ENCODE data around the gene C17orf113. TPM values are rescaled to one million over a fixed set of nuclear protein-coding genes. Genes with fewer than 3 reads are reported as not detected.

C17orf113 gene
- total RNA-seq, 1 experiment from 2014 or later = 0.49 TPM

GRCh38 chr17:42002175-42002791, 48.1 kb downstream of the C17orf113 start:
- Histone ChIP-seq H3K4me3 (no peak overlapping the region), H3K36me3 (peaks cover 50% of the 10 kb centered on the region), H3K27ac (no peak overlapping the region; the same call in 1 of the 2 replicates), H3K4me1 (no peaks in the 10 kb centered on the region; the same call in 1 of the 2 replicates), H3K27me3 (no peaks in the 10 kb centered on the region), H3K9me3 (replicated peaks) (no peaks in the 10 kb centered on the region)
- no peak for DNase-seq

- no peaks in the 10 kb centered on the region for H3K9me3 ChIP-seq (replicated peaks)
- H3K36me3 ChIP-seq = peaks cover 54% of the 10 kb centered on the region
- H3K27me3 ChIP-seq = no peaks in the 10 kb centered on the region
- H3K4me3 ChIP-seq = no peak overlapping the region
- H3K27ac ChIP-seq = no peak overlapping the region
- no peak for DNase-seq
- no peaks in the 10 kb centered on the region; the same call in 1 of the 2 replicates for H3K4me1 ChIP-seq
These were observed 48.7 kb downstream of the C17orf113 start for GRCh38 chr17:42001729-42002128.

- no peaks in the 10 kb centered on the region for H3K27me3 ChIP-seq
- no peak overlapping the region for H3K4me3 ChIP-seq
- no peaks in the 10 kb centered on the region for H3K9me3 ChIP-seq (replicated peaks)
- peaks cover 65% of the 10 kb centered on the region for H3K36me3 ChIP-seq
- H3K27ac ChIP-seq = no peak overlapping the region
- no peak for DNase-seq
- H3K4me1 ChIP-seq = no peaks in the 10 kb centered on the region; the same call in 1 of the 2 replicates
These were observed 49.8 kb downstream of the C17orf113 start for GRCh38 chr17:42000413-42001133.

- no peak overlapping the region for H3K4me3 ChIP-seq
- no peak overlapping the region for H3K27ac ChIP-seq
- H3K36me3 ChIP-seq = peaks cover 78% of the 10 kb centered on the region
- H3K4me1 ChIP-seq = peaks cover under 1% of the 10 kb centered on the region; the same call in 1 of the 2 replicates
- H3K27me3 ChIP-seq = no peaks in the 10 kb centered on the region
- DNase-seq = no peak
- H3K9me3 ChIP-seq (replicated peaks) = no peaks in the 10 kb centered on the region
These were observed 51.9 kb downstream of the C17orf113 start for GRCh38 chr17:41998497-41998896.

DNA sequence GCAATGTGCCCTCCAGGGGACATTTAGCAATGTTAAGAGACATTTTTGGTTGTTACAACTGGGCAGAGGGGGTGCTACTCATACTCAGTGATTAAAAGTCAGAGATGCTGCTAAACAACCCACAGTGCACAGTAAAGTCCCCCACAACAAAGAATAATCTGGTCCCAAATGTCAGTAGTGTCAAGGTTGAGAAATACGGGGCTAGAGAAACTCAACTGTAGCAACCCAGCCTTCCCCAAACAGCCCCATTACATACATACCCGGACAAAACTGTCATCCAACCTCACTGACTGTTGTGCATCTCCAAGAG, 53.6 kb downstream of the C17orf113 start:
- Histone ChIP-seq H3K27ac (no peak overlapping the region), H3K9me3 (replicated peaks) (no peaks in the 10 kb centered on the region), H3K27me3 (no peaks in the 10 kb centered on the region), H3K4me3 (no peak overlapping the region), H3K36me3 (peaks cover 69% of the 10 kb centered on the region), H3K4me1 (peaks cover 15% of the 10 kb centered on the region)
- DNase-seq = no peak

DNA sequence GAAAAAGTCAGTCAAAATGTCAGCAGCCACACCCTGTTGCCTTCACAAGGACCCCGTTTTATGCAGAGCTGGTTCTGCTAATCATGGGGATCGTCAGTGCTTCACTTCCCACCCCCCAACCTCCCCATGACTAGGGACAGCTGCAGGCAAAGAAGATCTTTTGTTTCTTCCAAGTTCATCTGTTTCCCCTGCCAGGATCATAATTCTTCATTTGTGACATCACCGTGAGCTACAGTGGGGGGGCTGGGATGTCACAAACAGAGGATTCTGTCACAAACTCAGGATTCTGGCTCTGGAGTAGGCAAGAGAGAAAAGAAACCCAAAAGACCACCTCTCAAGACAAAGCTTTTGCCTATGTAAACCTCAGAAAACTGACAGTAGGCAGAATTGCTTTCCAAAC, 57.8 kb downstream of the C17orf113 start:
- DNase-seq = peak; percentile 90 to 95
- Histone ChIP-seq H3K27ac (peak overlapping the region; percentile 91), H3K36me3 (peaks cover 76% of the 10 kb centered on the region), H3K9me3 (replicated peaks) (no peaks in the 10 kb centered on the region), H3K4me1 (peaks cover 23% of the 10 kb centered on the region), H3K27me3 (no peaks in the 10 kb centered on the region), H3K4me3 (no peak overlapping the region)

DNA sequence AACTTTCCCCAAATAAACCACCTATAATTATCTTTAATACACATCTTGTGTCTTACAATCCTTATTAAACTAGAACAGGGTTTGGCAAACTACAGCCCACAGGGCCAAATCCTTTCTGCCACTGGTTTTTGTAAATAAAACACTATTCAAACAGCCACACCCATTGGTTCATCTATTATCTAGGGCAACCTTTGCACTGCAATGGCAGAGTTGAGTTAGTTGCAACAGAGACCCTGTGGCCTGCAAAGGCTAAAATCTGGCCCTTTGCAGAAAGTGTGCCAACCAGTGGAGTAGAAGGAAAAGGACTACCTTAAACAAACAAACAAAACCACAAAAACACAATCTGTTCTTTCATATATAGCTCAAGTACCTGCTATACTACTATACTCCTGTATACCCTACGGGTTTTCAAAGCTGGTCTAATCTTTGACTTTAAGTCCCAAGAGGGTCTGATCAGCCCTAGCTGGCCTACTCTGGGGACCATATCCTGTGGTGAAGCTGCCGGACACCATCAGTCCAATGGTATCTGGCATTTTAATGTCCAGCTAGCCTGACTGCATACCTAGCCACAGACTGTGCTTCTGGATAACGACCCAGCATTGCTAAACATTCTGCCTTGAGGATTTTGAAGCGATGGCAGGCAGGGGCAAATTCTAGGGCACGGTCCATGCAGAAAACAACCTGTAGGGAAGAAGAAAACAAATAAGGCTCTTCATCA, 60.5 kb downstream of the C17orf113 start:
- no peaks in the 10 kb centered on the region for H3K27me3 ChIP-seq
- no peak for DNase-seq
- no peak overlapping the region for H3K4me3 ChIP-seq
- peaks cover 76% of the 10 kb centered on the region for H3K36me3 ChIP-seq
- no peak overlapping the region for H3K27ac ChIP-seq
- peaks cover 23% of the 10 kb centered on the region for H3K4me1 ChIP-seq
- H3K9me3 ChIP-seq (replicated peaks) = no peaks in the 10 kb centered on the region

- H3K36me3 ChIP-seq = peaks cover 75% of the 10 kb centered on the region
- no peaks in the 10 kb centered on the region for H3K9me3 ChIP-seq (replicated peaks)
- no peak overlapping the region for H3K27ac ChIP-seq
- DNase-seq = no peak
- H3K27me3 ChIP-seq = no peaks in the 10 kb centered on the region
- no peak overlapping the region for H3K4me3 ChIP-seq
- peaks cover 24% of the 10 kb centered on the region for H3K4me1 ChIP-seq
These were observed 62.0 kb downstream of the C17orf113 start for GRCh38 chr17:41988418-41988817.

Other genes starting within 250 kb of the C17orf113 start
- gene P3H4, start 238.7 kb downstream of the C17orf113 start, total RNA-seq (2014; rRNA removed; shearing (Covaris generic)) = 15.7 and 16.9 TPM in 2 replicates
- gene FKBP10, start 237.6 kb downstream of the C17orf113 start, total RNA-seq (2014; rRNA removed; shearing (Covaris generic)) = 61.4 and 72.2 TPM in 2 replicates
- 115 and 120 TPM in 2 replicates for gene NT5C3B, start 214.4 kb downstream of the C17orf113 start, total RNA-seq (2014; rRNA removed; shearing (Covaris generic))
- not detected in 2 replicates for gene KLHL10, start 212.8 kb downstream of the C17orf113 start, total RNA-seq (2014; rRNA removed; shearing (Covaris generic))
- gene KLHL11, start 185.2 kb downstream of the C17orf113 start, total RNA-seq (2014; rRNA removed; shearing (Covaris generic)) = 22.4 and 23.8 TPM in 2 replicates
- gene ACLY, start 131.7 kb downstream of the C17orf113 start, total RNA-seq (2014; rRNA removed; shearing (Covaris generic)) = 137 and 141 TPM in 2 replicates
- gene ODAD4, start 120.0 kb downstream of the C17orf113 start, total RNA-seq (2014; rRNA removed; shearing (Covaris generic)) = 0.15 and 0.24 TPM in 2 replicates
- 101 and 105 TPM in 2 replicates for gene CNP, start 83.8 kb downstream of the C17orf113 start, total RNA-seq (2014; rRNA removed; shearing (Covaris generic))
- gene DNAJC7, start 33.2 kb downstream of the C17orf113 start, total RNA-seq (2014; rRNA removed; shearing (Covaris generic)) = 103 and 104 TPM in 2 replicates
- 80.3 and 81.6 TPM in 2 replicates for gene NKIRAS2, start 30.5 kb downstream of the C17orf113 start, total RNA-seq (2014; rRNA removed; shearing (Covaris generic))
- 1.3 and 1.5 TPM in 2 replicates for gene ZNF385C, start 47.9 kb upstream of the C17orf113 start, total RNA-seq (2014; rRNA removed; shearing (Covaris generic))
- gene DHX58, start 62.1 kb upstream of the C17orf113 start, total RNA-seq (2014; rRNA removed; shearing (Covaris generic)) = 0.12 TPM in 1 of 2 replicates, not detected in the other
- gene KAT2A, start 70.8 kb upstream of the C17orf113 start, total RNA-seq (2014; rRNA removed; shearing (Covaris generic)) = 23.5 and 27.2 TPM in 2 replicates
- gene HSPB9, start 72.2 kb upstream of the C17orf113 start, total RNA-seq (2014; rRNA removed; shearing (Covaris generic)) = 0.28 and 0.32 TPM in 2 replicates
- gene RAB5C, start 104.4 kb upstream of the C17orf113 start, total RNA-seq (2014; rRNA removed; shearing (Covaris generic)) = 90.2 and 91.1 TPM in 2 replicates
- 0.04 TPM in 1 of 2 replicates, not detected in the other for gene KCNH4, start 130.5 kb upstream of the C17orf113 start, total RNA-seq (2014; rRNA removed; shearing (Covaris generic))
- 1.0 TPM in 1 of 2 replicates, not detected in the other for gene HCRT, start 134.9 kb upstream of the C17orf113 start, total RNA-seq (2014; rRNA removed; shearing (Covaris generic))
- gene GHDC, start 143.9 kb upstream of the C17orf113 start, total RNA-seq (2014; rRNA removed; shearing (Covaris generic)) = 6.7 and 9.9 TPM in 2 replicates
- 25.7 and 31.1 TPM in 2 replicates for gene STAT5B, start 225.8 kb upstream of the C17orf113 start, total RNA-seq (2014; rRNA removed; shearing (Covaris generic))
- gene STAT5A, start 237.9 kb upstream of the C17orf113 start, total RNA-seq (2014; rRNA removed; shearing (Covaris generic)) = 5.0 and 5.9 TPM in 2 replicates

Data from SJCRH30 (cell line).